C1 segment of cervical spinal cord (tissue), 14 donors: ENCODE data around the gene ECD.

Source experiments
- DNase-seq, 14 donors: peaks; one replicate each; lab custom pipeline; 2025; lab: John Stamatoyannopoulos, UW

The ECD gene

GRCh38 chr10:73167783-73168464, at the start of gene ECD, which contains the start of gene FAM149B1:
ECD (minus strand) TSS chr10:73168008; CDS start chr10:73163937, 4,071 bp downstream.
FAM149B1 (plus strand) TSS chr10:73168119; CDS start chr10:73168340, 221 bp downstream.
- peak; percentile 57 to 97 (median 94) for DNase-seq

- DNase-seq, result no peak
Observed at GRCh38 chr10:73215749-73216148, 47.9 kb upstream of the ECD start.

GRCh38 chr10:73211106-73211811, 43.5 kb upstream of the ECD start:
- no peak for DNase-seq

GRCh38 chr10:73210395-73211105, 42.7 kb upstream of the ECD start:
- DNase-seq, result no peak

GRCh38 chr10:73209705-73210104, 41.9 kb upstream of the ECD start:
- DNase-seq, result no peak

GRCh38 chr10:73207883-73208282, 40.1 kb upstream of the ECD start:
- no peak for DNase-seq

- no peak for DNase-seq
Observed at GRCh38 chr10:73206385-73206784, 38.6 kb upstream of the ECD start.

- DNase-seq, result no peak
Observed at GRCh38 chr10:73205890-73206289, 38.1 kb upstream of the ECD start.

GRCh38 chr10:73205081-73205480, 37.3 kb upstream of the ECD start:
- no peak for DNase-seq

GRCh38 chr10:73190188-73190587, 22.4 kb upstream of the ECD start:
- no peak for DNase-seq

- no peak for DNase-seq
Observed at GRCh38 chr10:73186266-73186665, 18.5 kb upstream of the ECD start.

GRCh38 chr10:73183667-73184281, 16.0 kb upstream of the ECD start:
- DNase-seq, result no peak

- no peak for DNase-seq
Observed at GRCh38 chr10:73182568-73182967, 14.8 kb upstream of the ECD start.

GRCh38 chr10:73174148-73174925, 6.5 kb upstream of the ECD start:
- DNase-seq, result no peak

- no peak for DNase-seq
Observed at GRCh38 chr10:73172867-73173266, 5.1 kb upstream of the ECD start.

GRCh38 chr10:73169320-73169719, 1.5 kb upstream of the ECD start:
- no peak for DNase-seq

- peak in 1 of 14 donors; percentile 29 for DNase-seq
Observed at GRCh38 chr10:73168465-73168803, 626 bp upstream of the ECD start.

- DNase-seq, result no peak
Observed at GRCh38 chr10:73167458-73167782, 388 bp downstream of the ECD start.

GRCh38 chr10:73166972-73167371, 836 bp downstream of the ECD start:
- no peak for DNase-seq

- no peak for DNase-seq
Observed at GRCh38 chr10:73163096-73163495, 4.7 kb downstream of the ECD start.

GRCh38 chr10:73161662-73162061, 6.1 kb downstream of the ECD start:
- no peak for DNase-seq

- DNase-seq, result no peak
Observed at GRCh38 chr10:73161079-73161478, 6.7 kb downstream of the ECD start.
